Natural killer cell (primary cell): ENCODE measurements around the gene MARF1. TPM values are rescaled to one million over a fixed set of nuclear protein-coding genes. Genes with fewer than 3 reads are reported as not detected.
"Not testable (repeated sequence)": the region's sequence is repeated elsewhere in the genome, so short reads cannot be mapped to it uniquely, and the experiment has no call there.

ENCODE experiments used
- ATAC-seq, 3 donors: fragments of 150-1000 bp in 2 of 3; fragments of 200-7000 bp in 1 of 3; cut with Tn5 transposase; 1 replicate in 1 of 3; 2 replicates in 2 of 3; pipeline ENCODE4 v1.10.0; 2021; ENCODE audit warnings: mild to moderate bottlenecking in 2 of 3, moderate library complexity in 2 of 3
- DNase-seq, 2 donors: peaks; one replicate each; pipeline versions ENCODE4 v3.0.0 to v3.0.0-alpha.2; 2013 to 2021; ENCODE audit warnings: mixed read lengths in 1 of 2
- H3K27ac ChIP-seq: one replicate; pipeline ENCODE4 v1.5.1; 2013; ENCODE audit warnings: mild to moderate bottlenecking, low read length
- H3K27me3 ChIP-seq: one replicate; pipeline ENCODE4 v1.6.1; 2013; ENCODE audit warnings: low read length; ENCODE audit not compliant: control insufficient read depth, insufficient read depth
- H3K36me3 ChIP-seq: one replicate; pipeline ENCODE4 v1.6.1; 2013; ENCODE audit warnings: low read length; ENCODE audit not compliant: control insufficient read depth, insufficient read depth
- H3K4me1 ChIP-seq: one replicate; pipeline ENCODE4 v1.6.1; 2013; ENCODE audit warnings: low read length; ENCODE audit not compliant: control insufficient read depth, insufficient read depth
- H3K4me3 ChIP-seq: one replicate; pipeline ENCODE4 v1.5.1; 2013; ENCODE audit warnings: low read length
- H3K9me3 ChIP-seq: one replicate; pipeline ENCODE4 v1.6.1; 2013; ENCODE audit warnings: low read length; ENCODE audit not compliant: control insufficient read depth, insufficient read depth
- H3K27ac Mint-ChIP-seq, 2 donors: one replicate each; pipeline ENCODE4 v1.8.0; 2022; ENCODE audit warnings: mild to moderate bottlenecking in 2 of 2, mixed read lengths in 2 of 2, moderate library complexity in 1 of 2
- H3K27me3 Mint-ChIP-seq, 2 donors: one replicate each; pipeline ENCODE4 v1.8.0; 2022; ENCODE audit warnings: low read depth in 2 of 2, mixed read lengths in 2 of 2
- H3K36me3 Mint-ChIP-seq: one replicate; pipeline ENCODE4 v1.8.0; 2022; ENCODE audit warnings: mixed read lengths
- H3K4me1 Mint-ChIP-seq, 2 donors: one replicate each; pipeline ENCODE4 v1.8.0; 2022; ENCODE audit warnings: mixed read lengths in 2 of 2
- H3K4me3 Mint-ChIP-seq: one replicate; pipeline ENCODE4 v1.8.0; 2022; ENCODE audit warnings: mild to moderate bottlenecking, moderate library complexity, mixed read lengths
- H3K9me3 Mint-ChIP-seq, 2 donors: one replicate each; pipeline ENCODE4 v1.8.0; 2022; ENCODE audit warnings: mixed read lengths in 2 of 2
- WGBS: methylation state at CpG from one replicate; pipeline ENCODE4 v1.1.7; 2013; ENCODE audit warnings: missing lambda C conversion rate; ENCODE audit not compliant: insufficient coverage; 5-methylcytosine and 5-hydroxymethylcytosine counted together
- intact Hi-C: fragments of 100-400 bp; cut with micrococcal nuclease; formaldehyde crosslinking; loops from one replicate; pipeline ENCODE4 v1.14.2; 2022
- total RNA-seq, 4 donors: library from RNA; stranded (reverse); fragments of 120-200 nt in 1 of 4; gene quantifications; one replicate each; pipeline versions ENCODE4 v1.2.3 to v1.2.4, GENCODE V29; 2013 to 2022
- TF ChIP-seq, protein P1 (sequence below): fragments of 200-600 bp; IDR thresholded peaks from one replicate; pipeline ENCODE4 v1.8.0; 2022; ENCODE audit warnings: antibody characterized with exemption

The MARF1 gene
- total RNA-seq, 3 donors from 2014 or later (not counting 1 experiment from before 2014, with no cell fraction given): 127 to 149 (median 140) TPM

DNA sequence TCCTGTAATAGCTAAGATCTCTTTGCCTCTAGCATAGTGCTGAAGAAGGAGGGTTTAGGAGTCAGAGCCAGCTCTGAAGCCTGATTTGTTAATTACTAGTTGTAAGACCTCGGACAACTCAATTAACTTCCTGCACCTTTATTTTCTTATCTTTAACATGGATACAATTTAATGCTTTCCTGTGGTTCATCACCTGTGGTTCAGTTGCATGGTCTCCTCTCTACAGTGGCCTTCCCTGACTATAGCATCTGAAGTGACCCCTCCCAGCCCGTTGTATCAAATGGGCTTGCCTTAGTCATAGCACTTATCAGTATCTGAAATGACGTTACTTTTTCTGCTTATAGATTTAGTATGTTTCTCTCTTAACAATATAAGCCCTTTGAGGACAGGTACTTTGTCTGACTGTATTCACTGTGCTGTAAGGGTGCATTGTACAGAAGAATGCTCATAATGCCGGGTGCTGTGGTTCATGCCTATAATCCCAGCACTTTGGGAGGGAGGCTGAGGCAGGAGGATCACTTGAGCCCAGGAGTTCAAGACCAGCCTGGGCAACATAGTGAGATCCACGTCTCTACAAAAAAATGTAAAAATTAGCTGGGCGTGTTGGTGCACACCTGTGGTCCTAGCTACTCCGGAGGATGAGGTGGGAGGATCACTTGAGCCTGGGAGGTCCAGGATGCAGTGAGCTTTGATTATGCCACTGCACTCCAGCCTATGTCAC lies 4.5 kb upstream of the MARF1 start:
- 89% methylated on average over 6 of the region's 7 CpGs for WGBS
- H3K36me3 Mint-ChIP-seq: no peaks in the 10 kb centered on the region
- intact Hi-C loops: no loop called here
- H3K4me3 Mint-ChIP-seq: no peak overlapping the region
- no peaks in the 10 kb centered on the region for H3K9me3 ChIP-seq
- H3K27me3 ChIP-seq: no peaks in the 10 kb centered on the region
- H3K27ac Mint-ChIP-seq: peak overlapping the region in 1 of 2 donors; percentile 36
- H3K27me3 Mint-ChIP-seq: no peaks in the 10 kb centered on the region
- ATAC-seq (no peak), DNase-seq (no peak)
- peaks cover 23 to 27% of the 10 kb centered on the region in 2 donors for H3K4me1 Mint-ChIP-seq
- peaks cover 2% of the 10 kb centered on the region for H3K36me3 ChIP-seq
- peaks cover 27% of the 10 kb centered on the region for H3K4me1 ChIP-seq
- H3K27ac ChIP-seq: no peak overlapping the region
- no peak overlapping the region for H3K4me3 ChIP-seq
- H3K9me3 Mint-ChIP-seq: no peaks in the 10 kb centered on the region
- TF ChIP-seq, protein P1, sequence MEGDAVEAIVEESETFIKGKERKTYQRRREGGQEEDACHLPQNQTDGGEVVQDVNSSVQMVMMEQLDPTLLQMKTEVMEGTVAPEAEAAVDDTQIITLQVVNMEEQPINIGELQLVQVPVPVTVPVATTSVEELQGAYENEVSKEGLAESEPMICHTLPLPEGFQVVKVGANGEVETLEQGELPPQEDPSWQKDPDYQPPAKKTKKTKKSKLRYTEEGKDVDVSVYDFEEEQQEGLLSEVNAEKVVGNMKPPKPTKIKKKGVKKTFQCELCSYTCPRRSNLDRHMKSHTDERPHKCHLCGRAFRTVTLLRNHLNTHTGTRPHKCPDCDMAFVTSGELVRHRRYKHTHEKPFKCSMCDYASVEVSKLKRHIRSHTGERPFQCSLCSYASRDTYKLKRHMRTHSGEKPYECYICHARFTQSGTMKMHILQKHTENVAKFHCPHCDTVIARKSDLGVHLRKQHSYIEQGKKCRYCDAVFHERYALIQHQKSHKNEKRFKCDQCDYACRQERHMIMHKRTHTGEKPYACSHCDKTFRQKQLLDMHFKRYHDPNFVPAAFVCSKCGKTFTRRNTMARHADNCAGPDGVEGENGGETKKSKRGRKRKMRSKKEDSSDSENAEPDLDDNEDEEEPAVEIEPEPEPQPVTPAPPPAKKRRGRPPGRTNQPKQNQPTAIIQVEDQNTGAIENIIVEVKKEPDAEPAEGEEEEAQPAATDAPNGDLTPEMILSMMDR: no peak

DNA sequence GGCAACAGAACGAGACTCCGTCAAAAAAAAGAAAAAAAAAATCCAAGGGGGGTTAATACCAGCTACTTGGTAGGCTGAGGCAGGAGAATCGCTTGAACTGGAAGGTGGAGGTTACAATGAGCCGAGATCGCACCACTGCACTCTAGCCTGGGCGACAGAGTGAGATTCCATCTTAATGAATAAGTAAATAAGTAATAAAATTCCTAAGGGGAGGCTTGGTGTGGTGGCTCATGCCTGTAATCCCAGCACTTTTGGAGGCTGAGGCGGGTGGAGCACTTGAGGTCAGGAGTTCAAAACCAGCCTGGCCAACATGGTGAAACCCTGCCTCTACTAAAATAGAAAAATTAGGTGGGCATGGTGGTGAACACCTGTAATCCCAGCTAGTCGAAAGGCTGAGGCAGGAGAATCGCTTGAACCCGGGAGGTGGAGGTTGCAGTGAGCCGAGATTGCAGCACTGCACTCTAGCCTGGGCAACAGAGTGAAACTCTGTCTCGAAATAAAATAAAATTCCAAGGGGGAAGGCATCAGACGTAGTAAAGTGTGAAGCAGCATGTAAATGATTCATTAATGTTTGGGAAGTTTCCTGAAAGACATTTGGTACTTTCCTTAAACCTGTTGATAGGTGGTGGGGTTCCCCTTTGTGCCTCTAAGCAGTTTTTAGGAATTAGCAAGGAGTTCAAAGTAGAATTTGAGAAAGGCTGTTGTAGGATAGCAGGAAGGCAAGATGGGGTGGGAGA lies 3.8 kb upstream of the MARF1 start:
- Mint-ChIP-seq H3K4me3 (peak overlapping the region; percentile 25), H3K27ac (peak overlapping the region in 1 of 2 donors; percentile 36), H3K4me1 (peaks cover 30 to 34% of the 10 kb centered on the region in 2 donors)
- H3K36me3 Mint-ChIP-seq, H3K27me3 Mint-ChIP-seq, H3K36me3 ChIP-seq, H3K27ac ChIP-seq, ATAC-seq, H3K9me3 ChIP-seq, intact Hi-C loops, H3K27me3 ChIP-seq, DNase-seq, H3K4me3 ChIP-seq, H3K9me3 Mint-ChIP-seq: not testable (repeated sequence)
- peaks cover 26% of the 10 kb centered on the region for H3K4me1 ChIP-seq
- WGBS: 88% methylated on average over 13 of the region's 13 CpGs

DNA sequence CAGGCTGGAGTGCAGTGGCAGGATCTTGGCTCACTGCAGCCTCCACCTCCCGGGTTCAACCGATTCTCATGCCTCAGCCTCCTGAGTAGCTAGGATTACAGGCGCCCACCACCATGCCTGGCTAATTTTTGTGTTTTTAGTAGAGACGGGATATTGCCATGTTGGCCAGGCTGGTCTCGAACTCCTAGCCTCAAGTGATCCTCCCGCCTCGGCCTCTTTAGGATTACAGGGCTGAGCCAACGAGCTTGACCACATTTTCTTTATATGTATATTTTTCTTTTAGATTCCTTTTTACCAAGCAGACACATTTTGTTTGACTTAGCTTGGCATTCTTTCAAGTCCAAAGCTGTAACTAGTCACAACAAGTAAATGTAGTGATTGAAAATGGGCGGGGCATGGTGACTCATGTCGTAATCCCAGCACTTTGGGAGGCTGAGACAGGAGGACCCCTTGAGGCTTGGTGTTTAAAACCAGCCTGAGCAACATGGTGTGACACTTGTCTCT lies 2.1 kb upstream of the MARF1 start:
- H3K9me3 Mint-ChIP-seq, H3K36me3 ChIP-seq, ATAC-seq, H3K27me3 Mint-ChIP-seq, H3K4me3 ChIP-seq, H3K27me3 ChIP-seq, H3K27ac ChIP-seq, H3K9me3 ChIP-seq, H3K36me3 Mint-ChIP-seq: not testable (repeated sequence)
- Mint-ChIP-seq H3K4me3 (peak overlapping the region; percentile 21), H3K27ac (peak overlapping the region in 1 of 2 donors; percentile 98), H3K4me1 (peaks cover 29 to 32% of the 10 kb centered on the region in 2 donors)
- intact Hi-C loops: loop anchor here (5.0 kb wide), 1 partner anchor 37 kb away; no protein-coding TSS in a partner anchor
- peak in 1 of 2 donors; percentile 24 for DNase-seq
- H3K4me1 ChIP-seq: peaks cover 15% of the 10 kb centered on the region
- WGBS: 97% methylated on average over 8 of the region's 10 CpGs

DNA sequence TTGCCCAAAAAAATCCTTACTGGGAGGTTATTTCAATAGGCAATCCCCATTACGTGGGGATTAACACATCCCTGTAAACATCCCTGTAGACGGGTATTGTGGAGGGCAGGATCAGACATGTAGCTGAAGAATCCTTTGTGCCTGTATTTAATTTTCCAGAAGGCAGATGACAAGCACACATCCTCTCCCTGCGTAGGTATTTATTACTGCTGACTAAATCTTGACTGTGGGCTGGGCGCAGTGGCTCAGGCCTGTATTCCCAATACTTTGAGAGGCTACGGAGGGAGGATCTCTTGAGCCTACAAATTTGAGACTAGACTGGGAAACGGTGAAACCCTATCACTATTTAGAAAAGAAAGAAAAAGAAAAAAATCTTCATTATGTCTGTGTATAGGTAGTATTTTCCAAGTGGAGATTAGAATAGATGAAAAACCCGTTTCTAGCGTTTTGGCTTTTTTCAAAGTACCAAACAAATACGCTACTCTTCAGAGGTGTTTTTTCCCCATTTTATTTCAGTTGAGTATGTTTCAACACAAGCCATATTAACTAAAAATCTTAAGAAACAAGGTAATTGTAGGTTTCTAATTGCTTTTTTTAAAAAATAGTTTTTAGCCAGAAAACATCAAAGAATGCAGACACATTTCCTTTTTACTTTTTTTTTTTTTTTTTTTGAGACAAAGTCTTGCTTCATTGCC lies 1.5 kb upstream of the MARF1 start:
- H3K36me3 Mint-ChIP-seq: no peaks in the 10 kb centered on the region
- 82% methylated on average over 6 of the region's 9 CpGs for WGBS
- peak overlapping the region; percentile 98 to 99 for H3K27ac Mint-ChIP-seq
- TF ChIP-seq, protein P1: no peak
- peaks cover 29 to 30% of the 10 kb centered on the region in 2 donors for H3K4me1 Mint-ChIP-seq
- ATAC-seq: no peak
- H3K36me3 ChIP-seq: no peaks in the 10 kb centered on the region
- H3K27me3 ChIP-seq: no peaks in the 10 kb centered on the region
- peaks cover 11% of the 10 kb centered on the region for H3K4me1 ChIP-seq
- peak overlapping the region; percentile 95 for H3K4me3 Mint-ChIP-seq
- no peaks in the 10 kb centered on the region for H3K27me3 Mint-ChIP-seq
- no peaks in the 10 kb centered on the region for H3K9me3 ChIP-seq
- DNase-seq: no peak
- H3K27ac ChIP-seq: peak overlapping the region; percentile 100
- intact Hi-C loops: loop anchor here (5.0 kb wide), 1 partner anchor 38 kb away; no protein-coding TSS in a partner anchor
- H3K9me3 Mint-ChIP-seq: no peaks in the 10 kb centered on the region
- H3K4me3 ChIP-seq: no peak overlapping the region
